GM19395 (cell line): ENCODE results near the gene GALNS.
"Not testable (repeated sequence)": the region's sequence is repeated elsewhere in the genome, so short reads cannot be mapped to it uniquely, and the experiment has no call there.

Experiments used
- ATAC-seq: cut with Tn5 transposase; IDR thresholded peaks from one replicate; pipeline ENCODE4 v1.9.1; 2021; ENCODE audit warnings: mild to moderate bottlenecking, moderate library complexity; ENCODE audit not compliant: unreplicated experiment

The GALNS gene, protein sequence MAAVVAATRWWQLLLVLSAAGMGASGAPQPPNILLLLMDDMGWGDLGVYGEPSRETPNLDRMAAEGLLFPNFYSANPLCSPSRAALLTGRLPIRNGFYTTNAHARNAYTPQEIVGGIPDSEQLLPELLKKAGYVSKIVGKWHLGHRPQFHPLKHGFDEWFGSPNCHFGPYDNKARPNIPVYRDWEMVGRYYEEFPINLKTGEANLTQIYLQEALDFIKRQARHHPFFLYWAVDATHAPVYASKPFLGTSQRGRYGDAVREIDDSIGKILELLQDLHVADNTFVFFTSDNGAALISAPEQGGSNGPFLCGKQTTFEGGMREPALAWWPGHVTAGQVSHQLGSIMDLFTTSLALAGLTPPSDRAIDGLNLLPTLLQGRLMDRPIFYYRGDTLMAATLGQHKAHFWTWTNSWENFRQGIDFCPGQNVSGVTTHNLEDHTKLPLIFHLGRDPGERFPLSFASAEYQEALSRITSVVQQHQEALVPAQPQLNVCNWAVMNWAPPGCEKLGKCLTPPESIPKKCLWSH

DNA sequence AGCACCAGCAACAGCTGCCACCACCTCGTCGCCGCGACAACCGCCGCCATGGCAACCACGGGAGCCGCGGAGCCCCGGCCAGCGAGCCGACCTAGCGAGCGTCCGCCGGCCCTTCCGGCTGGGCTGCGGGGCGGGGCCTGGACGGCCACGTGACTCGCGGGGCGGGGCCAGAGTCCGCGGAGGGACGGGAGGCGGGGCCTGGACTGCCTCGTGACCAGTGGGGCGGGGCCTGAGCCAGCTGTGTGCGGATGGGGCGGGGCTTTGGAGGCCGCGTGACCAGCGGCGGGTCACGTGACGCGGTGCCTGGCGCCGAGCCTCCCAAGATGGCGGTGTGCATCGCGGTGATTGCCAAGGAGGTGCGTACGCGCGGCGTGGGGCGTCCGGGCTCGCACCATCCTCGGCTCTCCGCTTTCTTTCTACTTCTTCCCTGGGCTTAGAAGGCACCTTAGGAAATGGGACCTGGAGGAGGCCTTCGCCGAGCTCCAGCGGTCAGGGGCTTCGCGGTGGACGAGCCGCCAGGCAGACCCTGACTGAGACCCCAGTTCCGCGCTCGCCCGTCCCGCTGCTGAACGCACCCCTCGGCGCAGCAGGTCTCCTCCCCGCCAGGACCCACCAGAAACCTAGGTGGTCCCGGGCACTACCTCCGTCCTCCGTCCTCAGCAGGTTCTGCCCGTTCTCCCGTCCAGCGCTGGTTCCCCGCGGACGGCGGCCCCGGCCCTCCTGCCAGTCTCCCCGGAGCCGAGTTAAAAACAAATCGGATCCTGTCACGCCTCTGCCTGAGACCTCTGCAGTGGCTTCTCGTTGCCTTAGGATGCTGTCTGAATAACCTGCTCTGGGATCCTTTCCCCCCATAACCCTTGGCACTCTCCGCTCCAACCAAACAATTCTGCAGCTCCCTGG is at the start of gene GALNS, which contains the start of gene TRAPPC2L:
Gene GALNS, minus strand, starts transcription at position 120 of the 900 bp plus-strand sequence. Its CDS starts 70 bp downstream, at position 50.
Gene TRAPPC2L, plus strand, starts transcription at position 300 of the 900 bp plus-strand sequence. Its CDS starts 24 bp downstream, at position 324.
- ATAC-seq: peak; percentile 80

GRCh38 chr16:88906020-88906419 is 49.3 kb upstream of the GALNS start:
- no peak for ATAC-seq

DNA sequence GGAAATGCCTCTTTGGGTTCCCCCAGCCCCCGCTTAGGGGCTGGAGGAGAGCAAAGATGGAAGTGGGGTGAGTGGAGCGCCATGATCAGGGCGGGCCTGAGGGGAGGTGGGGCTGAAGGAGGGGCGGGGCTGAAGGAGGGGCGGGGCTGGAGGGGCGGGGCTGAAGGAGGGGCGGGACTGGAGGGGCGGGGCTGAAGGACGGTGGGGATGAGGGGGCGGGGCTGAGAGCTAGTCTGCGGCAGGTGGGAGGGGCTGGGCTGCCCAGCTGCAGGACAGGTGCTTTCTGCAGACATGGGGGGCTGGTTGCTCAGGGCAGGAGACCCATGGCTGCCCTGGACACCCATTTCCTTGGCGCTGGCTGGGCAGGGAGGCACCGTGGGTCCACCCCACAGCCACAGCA is 48.8 kb upstream of the GALNS start:
- no peak for ATAC-seq

DNA sequence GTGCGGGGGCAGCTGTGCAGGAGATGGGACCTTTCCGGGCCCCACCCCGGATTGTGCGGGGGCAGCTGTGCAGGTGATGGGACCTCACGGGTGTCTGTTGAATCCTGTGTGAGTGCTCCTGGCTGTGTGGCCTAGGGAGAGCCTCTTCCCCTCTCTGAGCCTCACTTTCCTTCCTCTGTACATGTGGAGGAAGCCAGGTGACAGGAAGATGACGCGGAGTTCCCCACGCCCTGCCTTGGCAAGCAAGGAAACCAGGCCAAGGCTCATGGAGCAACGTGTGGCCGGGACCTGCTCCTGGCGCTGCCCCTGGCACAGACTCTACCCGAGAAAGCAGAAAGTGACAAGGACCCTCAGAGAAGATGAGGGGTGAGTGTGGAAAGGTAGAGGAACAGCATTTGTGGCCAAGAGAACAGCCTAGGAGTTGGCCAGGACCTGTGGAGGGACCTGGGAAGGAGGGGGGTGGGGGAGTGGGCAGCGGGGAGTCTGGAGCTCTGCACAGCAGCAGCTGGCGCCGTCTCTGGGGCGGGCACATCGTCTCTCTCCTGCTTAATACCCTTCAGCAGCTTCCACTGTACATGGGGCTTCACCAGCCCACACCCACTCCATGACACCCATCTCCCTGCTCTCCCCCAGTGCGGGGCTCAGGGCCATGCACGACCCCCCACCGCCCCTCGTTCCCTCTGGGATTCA is 48.1 kb upstream of the GALNS start:
- no peak for ATAC-seq

DNA sequence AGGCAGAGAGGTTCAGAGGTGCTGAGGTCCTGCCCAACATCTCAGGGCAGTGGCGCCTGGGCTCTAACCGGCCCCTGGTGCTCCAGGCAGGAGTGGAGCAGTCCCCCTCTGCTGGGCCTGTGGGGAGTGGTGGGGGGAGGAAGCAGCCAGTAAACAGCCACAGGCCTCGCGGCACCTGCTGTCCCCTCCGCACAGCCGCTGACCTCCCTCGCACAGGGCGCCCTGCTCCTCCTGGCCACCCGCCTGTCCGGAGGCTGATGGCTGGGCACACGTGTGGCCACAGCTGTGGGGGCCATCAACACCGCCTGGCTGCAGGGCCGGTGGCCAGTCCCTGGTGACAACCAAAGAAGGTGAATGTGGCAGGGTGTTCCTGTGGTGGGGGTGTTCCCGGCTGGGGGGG is 46.5 kb upstream of the GALNS start:
- ATAC-seq: no peak

GRCh38 chr16:88902744-88903143 is 46.0 kb upstream of the GALNS start:
- no peak for ATAC-seq

DNA sequence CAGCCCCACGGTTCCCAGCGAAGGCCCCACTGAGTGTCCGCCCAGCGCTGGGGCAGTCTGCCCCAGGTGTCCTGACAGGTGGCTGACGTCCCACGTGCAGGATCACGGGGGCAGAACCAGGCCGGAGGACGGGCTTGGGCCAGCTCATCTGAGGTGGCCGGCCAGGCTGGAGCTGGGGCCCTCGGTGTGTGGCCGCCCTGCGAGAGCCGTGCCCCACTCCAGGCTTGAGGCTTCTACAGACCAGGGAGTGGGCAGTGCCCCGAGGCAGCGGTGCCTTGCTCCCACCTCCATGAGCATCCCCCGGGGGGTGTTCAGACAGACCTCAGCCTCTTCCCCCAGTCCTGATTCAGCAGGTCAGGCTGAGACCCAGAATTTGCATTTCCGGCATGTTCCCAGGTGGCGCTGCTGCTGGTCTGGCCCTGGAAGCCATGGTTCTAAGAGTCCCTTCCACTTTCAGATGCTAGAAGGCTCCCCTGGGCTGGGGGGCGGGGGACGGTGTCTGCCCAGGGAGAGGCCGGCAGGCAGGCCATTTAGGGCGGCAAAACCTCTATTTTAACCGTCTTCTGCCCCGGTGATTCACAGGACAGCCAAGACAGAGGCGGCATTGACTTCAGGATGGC is 45.1 kb upstream of the GALNS start:
- no peak for ATAC-seq

GRCh38 chr16:88900662-88901052 is 43.9 kb upstream of the GALNS start:
- no peak for ATAC-seq

GRCh38 chr16:88899901-88900661 is 43.3 kb upstream of the GALNS start:
- ATAC-seq: no peak

DNA sequence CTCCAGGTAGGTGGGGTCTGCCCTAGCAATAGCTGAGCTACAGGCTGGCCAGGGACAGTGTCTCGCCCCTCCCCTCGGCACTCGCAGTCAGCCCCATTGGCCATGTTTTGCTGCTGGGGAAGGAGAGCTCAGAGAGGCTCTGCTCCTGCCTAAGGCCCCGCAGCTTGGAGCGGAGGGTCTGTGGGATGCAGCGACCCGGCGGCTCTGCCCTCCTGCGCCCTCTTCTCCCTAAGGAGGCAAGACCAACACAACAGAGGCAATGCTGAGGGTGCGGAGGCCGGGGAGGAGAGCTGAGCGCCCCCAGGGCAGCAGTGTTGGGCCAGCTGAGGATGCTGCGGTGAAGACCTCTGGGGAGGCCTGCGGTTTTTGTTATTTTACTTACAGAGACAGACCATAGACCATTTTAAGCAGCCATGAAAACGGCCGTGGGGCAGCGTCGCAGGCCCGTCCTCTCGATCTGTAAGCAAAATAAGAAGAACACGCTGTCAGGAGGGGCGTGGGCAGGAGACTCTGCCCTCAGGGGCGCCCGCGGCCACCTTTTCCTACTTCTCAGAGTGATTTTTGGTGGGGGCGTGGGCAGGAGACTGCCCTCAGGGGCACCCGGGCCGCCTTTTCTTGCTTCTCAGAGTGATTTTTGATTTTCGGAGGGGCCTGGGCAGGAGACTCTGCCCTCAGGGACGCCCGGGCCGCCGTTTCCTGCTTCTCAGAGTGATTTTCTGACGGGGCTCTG is 41.1 kb upstream of the GALNS start:
- no peak for ATAC-seq

- no peak for ATAC-seq
These were observed 39.7 kb upstream of the GALNS start for GRCh38 chr16:88896238-88897070.

DNA sequence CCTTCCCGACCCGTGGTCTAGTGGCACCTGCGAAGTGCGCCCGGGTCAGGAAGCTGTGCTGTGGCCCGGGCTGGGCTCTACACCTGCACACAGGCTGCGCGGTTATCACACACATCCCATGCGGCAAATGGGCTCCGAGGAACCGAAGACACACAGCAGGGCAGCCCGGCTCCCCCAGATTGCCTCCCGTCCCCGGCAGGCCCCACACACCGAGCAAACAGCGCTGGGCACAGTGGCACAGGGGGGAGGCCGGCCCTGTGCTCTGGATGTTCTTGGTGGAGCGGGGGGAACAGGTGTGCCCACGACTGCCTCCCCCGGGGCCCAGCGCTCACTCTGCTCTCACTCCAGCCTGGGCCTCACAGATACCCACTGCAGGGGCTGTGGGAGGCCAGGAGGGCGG is 38.6 kb upstream of the GALNS start:
- no peak for ATAC-seq

DNA sequence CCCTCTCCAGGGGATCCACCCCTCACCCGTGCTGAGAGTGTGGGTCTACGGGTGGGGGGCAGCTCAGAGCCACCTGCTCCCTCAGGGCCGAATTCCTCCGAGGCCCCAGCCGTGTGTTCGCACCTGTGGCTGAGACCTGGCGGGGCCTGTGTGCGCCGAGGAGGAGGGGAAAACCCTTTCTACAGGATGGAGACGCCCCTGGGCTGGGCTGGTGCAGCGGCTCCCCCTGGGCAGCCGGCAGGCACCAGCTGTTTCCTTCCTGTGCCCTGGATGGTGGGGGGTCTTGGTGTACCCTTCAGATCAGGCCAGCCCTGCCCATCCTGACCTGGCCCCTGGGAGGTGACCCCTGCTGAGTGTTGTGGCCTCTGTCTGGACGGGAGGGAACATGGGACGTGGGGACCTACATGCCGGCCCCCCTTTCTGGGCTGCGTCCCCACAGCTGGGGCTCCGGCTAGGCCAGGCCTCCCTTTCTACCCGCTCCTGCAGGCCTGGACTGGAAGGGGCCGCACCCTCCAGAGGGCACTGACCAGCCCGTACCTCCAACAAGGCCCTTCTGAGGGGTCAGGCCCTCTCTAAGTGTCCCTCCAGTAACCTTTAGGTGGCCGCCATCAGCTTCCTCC is 38.0 kb upstream of the GALNS start:
- no peak for ATAC-seq

- ATAC-seq: not testable (repeated sequence)
These were observed 37.5 kb upstream of the GALNS start for GRCh38 chr16:88894266-88894665.

GRCh38 chr16:88893127-88893968 is 36.6 kb upstream of the GALNS start:
- ATAC-seq: no peak

DNA sequence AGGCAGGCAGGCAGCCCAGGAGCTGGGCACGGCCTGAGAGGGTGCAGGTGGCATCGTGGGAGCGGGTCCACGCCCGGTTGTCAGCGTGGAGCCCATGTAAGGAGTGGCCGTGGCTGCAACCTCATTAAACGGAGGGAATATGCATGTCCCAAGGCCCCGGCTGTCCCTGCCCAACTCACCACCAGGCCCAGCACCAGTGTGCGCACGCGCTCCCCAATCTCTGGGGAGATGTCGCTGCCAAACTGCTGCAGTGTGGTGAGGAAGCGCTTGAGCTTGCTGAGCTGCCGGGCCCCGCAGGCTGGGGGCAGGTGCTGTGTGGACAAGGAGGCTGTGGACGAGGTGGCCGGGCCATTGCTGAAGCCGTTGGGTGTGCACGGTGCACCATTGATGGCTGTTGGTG is 35.3 kb upstream of the GALNS start:
- no peak for ATAC-seq

- no peak for ATAC-seq
These were observed 34.3 kb upstream of the GALNS start for GRCh38 chr16:88891083-88891482.
